Karpas-422 (cell line): ENCODE data around the gene LRSAM1. TPM values are rescaled to one million over a fixed set of nuclear protein-coding genes. Genes with fewer than 3 reads are reported as not detected.

Source experiments
- DNase-seq: peaks from one replicate; pipeline ENCODE4 v3.0.0-alpha.2; 2015
- H2AFZ ChIP-seq: fragments of 200-600 bp; sonication (generic); 2 replicates; pipeline ENCODE4 v1.6.1; 2014; ENCODE audit warnings: antibody characterized with exemption, low read length, mixed read lengths
- H3K27ac ChIP-seq: fragments of 200-600 bp; sonication (generic); 2 replicates; pipeline ENCODE4 v1.5.1; 2014; ENCODE audit warnings: mild to moderate bottlenecking, low read length, moderate library complexity
- H3K27me3 ChIP-seq: fragments of 200-600 bp; sonication (generic); 2 replicates; pipeline ENCODE4 v1.6.1; 2014; ENCODE audit warnings: low read length, mixed read lengths
- H3K36me3 ChIP-seq: fragments of 200-600 bp; sonication (generic); 2 replicates; pipeline ENCODE4 v1.6.1; 2014; ENCODE audit warnings: low read length, mixed read lengths; ENCODE audit not compliant: insufficient read depth
- H3K4me1 ChIP-seq: fragments of 200-600 bp; sonication (generic); 2 replicates; pipeline ENCODE4 v1.6.1; 2014; ENCODE audit warnings: mild to moderate bottlenecking, low read length, mixed read lengths
- H3K4me2 ChIP-seq: fragments of 200-600 bp; sonication (generic); 2 replicates; pipeline ENCODE4 v1.6.1; 2014; ENCODE audit warnings: low read length, low read depth, mild to moderate bottlenecking; ENCODE audit not compliant: poor library complexity, severe bottlenecking
- H3K4me3 ChIP-seq: fragments of 200-600 bp; sonication (generic); 2 replicates; pipeline ENCODE4 v1.5.1; 2014; ENCODE audit warnings: mild to moderate bottlenecking, antibody characterized with exemption, low read length, mixed read lengths
- H3K79me2 ChIP-seq: fragments of 200-600 bp; sonication (generic); 2 replicates; pipeline ENCODE4 v1.6.1; 2014; ENCODE audit warnings: mild to moderate bottlenecking, low read length, mixed read lengths
- H3K9ac ChIP-seq: fragments of 200-600 bp; sonication (generic); 2 replicates; pipeline ENCODE4 v1.6.0; 2014; ENCODE audit warnings: low read length
- H3K9me2 ChIP-seq: fragments of 200-600 bp; sonication (generic), shearing (Covaris generic); replicated peaks from 2 replicates; pipeline ENCODE4 v1.6.0; 2014; ENCODE audit warnings: mild to moderate bottlenecking, low read length, moderate library complexity; ENCODE audit not compliant: insufficient read depth
- H3K9me3 ChIP-seq: fragments of 300-700, 200-600 bp; sonication (generic); 2 replicates; pipeline ENCODE4 v1.6.1; 2014; ENCODE audit warnings: low read length, mixed read lengths
- H4K20me1 ChIP-seq: fragments of 200-600 bp; sonication (generic); 2 replicates; pipeline ENCODE4 v1.6.1; 2014; ENCODE audit warnings: mild to moderate bottlenecking, antibody characterized with exemption, low read length, low read depth; ENCODE audit not compliant: insufficient read depth
- total RNA-seq: library from RNA; depleted of rRNA; stranded (reverse); fragments of >200 nt; shearing (Covaris generic); gene quantifications from 2 replicates; pipeline ENCODE4 v1.2.3, GENCODE V29; 2014; ENCODE audit warnings: low replicate concordance

Gene LRSAM1
- total RNA-seq, 1 experiment from 2014 or later = 14.4 TPM

DNA sequence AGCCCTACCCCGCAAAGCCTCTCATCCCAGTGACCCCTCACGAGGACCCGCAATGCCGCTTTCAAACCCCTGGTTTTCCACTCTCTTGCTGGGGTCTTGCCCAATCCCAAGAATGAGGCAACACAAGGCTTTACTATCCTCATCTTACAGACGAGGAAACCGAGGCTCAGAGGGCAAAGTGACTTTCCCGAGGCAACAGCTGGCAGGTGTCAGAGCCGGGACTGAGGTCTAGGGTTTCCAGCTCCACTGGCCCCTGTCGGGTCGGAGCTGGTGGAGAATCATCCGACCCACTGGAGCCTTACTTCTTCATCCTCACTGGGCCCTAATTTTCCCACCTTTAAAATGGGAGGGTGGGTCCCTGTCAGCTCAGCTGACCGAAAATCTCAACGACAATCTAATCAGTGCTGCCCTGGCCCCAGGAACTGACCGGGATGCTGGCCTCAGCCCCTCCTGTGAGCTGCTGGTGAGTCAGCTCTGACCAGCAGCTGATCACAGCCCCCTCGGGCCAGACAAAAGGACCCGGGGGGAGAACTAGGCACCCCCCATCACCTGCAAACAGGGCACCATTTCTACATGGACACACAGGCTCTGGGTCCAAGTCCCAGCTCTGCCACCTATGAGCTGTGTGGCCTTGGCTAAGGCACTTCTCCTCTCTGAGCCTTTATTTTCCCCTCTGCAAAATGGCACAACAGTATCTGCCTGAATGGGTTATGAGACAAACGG is 88.1 kb downstream of the LRSAM1 start:
- H3K27me3 ChIP-seq = no peaks in the 10 kb centered on the region
- H2AFZ ChIP-seq = no peak overlapping the region
- no peak for DNase-seq
- no peaks in the 10 kb centered on the region for H3K9me2 ChIP-seq
- H3K27ac ChIP-seq = no peak overlapping the region
- H3K9ac ChIP-seq = no peak overlapping the region
- H3K36me3 ChIP-seq = no peaks in the 10 kb centered on the region
- no peaks in the 10 kb centered on the region for H4K20me1 ChIP-seq
- no peak overlapping the region for H3K4me2 ChIP-seq
- H3K4me1 ChIP-seq = no peaks in the 10 kb centered on the region
- no peaks in the 10 kb centered on the region for H3K79me2 ChIP-seq
- no peaks in the 10 kb centered on the region for H3K9me3 ChIP-seq
- H3K4me3 ChIP-seq = no peak overlapping the region

DNA sequence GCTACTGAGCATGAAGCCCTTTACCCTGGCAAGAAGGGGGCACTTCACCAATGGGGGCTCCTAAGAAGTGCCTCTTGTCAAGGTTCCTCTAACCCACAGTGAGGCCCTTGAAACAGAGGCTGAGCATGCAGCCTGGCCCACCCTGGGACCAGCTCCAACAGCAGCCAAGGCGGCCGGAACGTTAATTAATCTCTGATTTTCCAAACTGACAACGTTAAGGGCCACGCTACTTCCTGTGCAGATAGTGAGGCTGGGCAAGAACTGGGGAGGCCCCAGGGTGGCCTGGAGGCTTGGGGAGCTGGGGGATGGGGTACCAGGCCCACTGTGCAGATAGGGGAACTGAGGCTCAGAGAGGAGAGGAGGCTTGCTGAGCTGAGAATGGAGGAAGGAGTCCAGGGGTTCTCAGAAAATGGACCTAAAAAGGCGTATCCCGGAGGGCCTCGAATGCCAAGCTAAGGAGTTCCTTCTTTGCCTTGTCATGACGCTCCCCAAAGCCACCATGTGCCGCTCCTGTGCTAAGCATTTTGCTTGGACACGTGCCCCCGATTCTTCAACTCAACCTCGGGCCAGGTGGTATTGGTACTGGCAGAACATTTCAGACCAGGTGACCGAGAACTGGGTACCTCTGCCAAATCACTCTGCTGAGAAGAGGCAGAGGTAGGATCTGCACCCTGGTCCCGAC is 88.8 kb downstream of the LRSAM1 start:
- H3K27ac ChIP-seq = no peak overlapping the region
- no peaks in the 10 kb centered on the region for H3K27me3 ChIP-seq
- H2AFZ ChIP-seq = no peak overlapping the region
- H3K4me3 ChIP-seq = no peak overlapping the region
- H3K79me2 ChIP-seq = no peaks in the 10 kb centered on the region
- no peaks in the 10 kb centered on the region for H3K9me2 ChIP-seq
- H3K9ac ChIP-seq = no peak overlapping the region
- H3K36me3 ChIP-seq = no peaks in the 10 kb centered on the region
- no peaks in the 10 kb centered on the region for H3K9me3 ChIP-seq
- no peaks in the 10 kb centered on the region for H3K4me1 ChIP-seq
- H4K20me1 ChIP-seq = no peaks in the 10 kb centered on the region
- DNase-seq = no peak
- no peak overlapping the region for H3K4me2 ChIP-seq

DNA sequence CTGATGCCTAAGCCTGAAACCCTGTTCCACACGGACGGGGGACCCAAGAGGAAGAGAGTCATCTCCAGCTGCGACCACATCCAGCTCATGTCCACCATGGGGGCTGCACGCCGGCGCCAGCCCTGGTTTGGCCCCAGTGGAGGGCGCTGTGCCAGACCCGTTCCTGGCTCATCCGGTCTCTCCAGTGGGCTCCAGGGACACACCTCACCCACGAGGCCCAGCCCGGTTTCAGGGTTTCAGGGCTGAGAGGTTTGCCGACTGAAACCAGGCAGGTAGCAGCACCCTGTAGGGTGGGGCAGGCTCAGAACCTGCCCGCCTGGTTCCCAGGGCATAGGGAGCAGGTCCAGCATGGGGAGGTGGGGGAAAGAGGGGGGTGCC is 89.3 kb downstream of the LRSAM1 start:
- H3K4me3 ChIP-seq = no peak overlapping the region
- H4K20me1 ChIP-seq = no peaks in the 10 kb centered on the region
- no peak overlapping the region for H3K27ac ChIP-seq
- H3K4me2 ChIP-seq = no peak overlapping the region
- DNase-seq = no peak
- no peak overlapping the region for H2AFZ ChIP-seq
- H3K9me3 ChIP-seq = no peaks in the 10 kb centered on the region
- no peaks in the 10 kb centered on the region for H3K27me3 ChIP-seq
- no peaks in the 10 kb centered on the region for H3K36me3 ChIP-seq
- H3K9ac ChIP-seq = no peak overlapping the region
- H3K9me2 ChIP-seq = no peaks in the 10 kb centered on the region
- no peaks in the 10 kb centered on the region for H3K79me2 ChIP-seq
- no peaks in the 10 kb centered on the region for H3K4me1 ChIP-seq

DNA sequence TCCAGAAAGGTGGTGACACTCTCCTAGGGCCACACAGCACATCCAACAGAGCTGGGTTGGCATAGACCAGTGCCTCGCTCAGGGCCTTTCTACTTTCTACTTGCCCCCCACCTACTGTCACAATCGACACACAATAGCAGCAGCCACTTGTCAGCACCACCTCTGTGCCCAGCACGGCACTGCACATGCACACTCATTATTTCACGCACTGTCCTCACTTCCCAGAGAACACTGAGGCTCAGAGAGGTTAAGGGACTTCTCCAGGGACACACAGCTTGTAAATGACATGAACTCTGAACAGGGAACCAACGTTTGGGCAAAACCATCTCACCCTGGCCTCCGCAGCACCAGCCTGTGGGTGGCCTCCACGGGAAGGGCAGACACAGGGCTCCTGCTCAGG is 89.9 kb downstream of the LRSAM1 start:
- H3K36me3 ChIP-seq = no peaks in the 10 kb centered on the region
- no peaks in the 10 kb centered on the region for H4K20me1 ChIP-seq
- H3K9ac ChIP-seq = no peak overlapping the region
- no peak overlapping the region for H3K4me3 ChIP-seq
- H3K4me2 ChIP-seq = no peak overlapping the region
- H3K9me3 ChIP-seq = no peaks in the 10 kb centered on the region
- no peak overlapping the region for H3K27ac ChIP-seq
- H3K79me2 ChIP-seq = no peaks in the 10 kb centered on the region
- H2AFZ ChIP-seq = no peak overlapping the region
- H3K9me2 ChIP-seq = no peaks in the 10 kb centered on the region
- no peaks in the 10 kb centered on the region for H3K27me3 ChIP-seq
- no peaks in the 10 kb centered on the region for H3K4me1 ChIP-seq
- no peak for DNase-seq

DNA sequence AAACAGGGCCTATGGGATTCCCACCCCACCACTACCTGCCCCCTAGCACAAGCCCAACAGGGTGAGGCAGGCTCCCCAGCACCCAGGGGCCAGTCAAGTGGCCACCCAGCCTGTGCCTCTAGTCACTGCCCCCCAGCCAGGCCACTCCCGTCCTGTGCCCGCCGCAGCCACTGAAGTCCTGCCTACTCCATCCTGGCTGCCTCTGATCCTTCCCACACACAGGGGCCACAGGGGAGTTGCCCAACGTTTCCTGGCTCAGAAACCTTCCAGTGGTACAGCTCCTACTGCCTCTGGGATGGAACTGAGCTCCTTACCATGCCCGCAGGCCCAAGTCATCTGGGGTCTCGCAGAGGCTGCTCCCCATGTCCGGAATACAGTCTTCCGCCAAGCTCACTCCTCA is 90.6 kb downstream of the LRSAM1 start:
- Histone ChIP-seq H3K9me3 (no peaks in the 10 kb centered on the region), H2AFZ (no peak overlapping the region), H3K4me1 (no peaks in the 10 kb centered on the region), H3K36me3 (no peaks in the 10 kb centered on the region), H3K27ac (no peak overlapping the region), H3K9ac (no peak overlapping the region), H4K20me1 (no peaks in the 10 kb centered on the region), H3K79me2 (no peaks in the 10 kb centered on the region), H3K4me3 (no peak overlapping the region), H3K27me3 (no peaks in the 10 kb centered on the region), H3K9me2 (no peaks in the 10 kb centered on the region), H3K4me2 (no peak overlapping the region)
- DNase-seq = no peak

DNA sequence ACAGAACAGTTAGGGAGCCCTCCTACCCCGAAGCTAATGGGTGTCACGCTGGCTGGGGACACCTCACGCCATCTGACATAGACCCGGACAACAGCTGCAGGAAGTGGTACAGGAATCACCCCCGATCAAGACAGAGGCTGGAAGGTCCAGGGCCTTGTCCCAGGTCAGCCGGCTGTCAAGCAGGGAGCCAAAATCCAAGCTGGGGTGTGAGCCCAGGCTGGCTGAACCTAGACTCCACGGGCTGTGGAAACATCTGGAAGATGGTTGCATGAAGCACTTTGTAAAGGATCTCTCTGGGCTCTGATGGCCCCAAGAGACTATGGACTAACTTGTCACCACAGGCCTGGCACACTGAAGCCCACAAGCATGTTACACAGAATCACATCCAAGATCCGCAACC is 91.9 kb downstream of the LRSAM1 start:
- H3K4me1 ChIP-seq = no peaks in the 10 kb centered on the region
- H3K9me3 ChIP-seq = no peaks in the 10 kb centered on the region
- no peaks in the 10 kb centered on the region for H3K79me2 ChIP-seq
- H3K4me3 ChIP-seq = no peak overlapping the region
- no peaks in the 10 kb centered on the region for H4K20me1 ChIP-seq
- no peaks in the 10 kb centered on the region for H3K36me3 ChIP-seq
- H3K27ac ChIP-seq = no peak overlapping the region
- H2AFZ ChIP-seq = no peak overlapping the region
- H3K4me2 ChIP-seq = no peak overlapping the region
- no peak for DNase-seq
- no peak overlapping the region for H3K9ac ChIP-seq
- no peaks in the 10 kb centered on the region for H3K27me3 ChIP-seq
- H3K9me2 ChIP-seq = no peaks in the 10 kb centered on the region

DNA sequence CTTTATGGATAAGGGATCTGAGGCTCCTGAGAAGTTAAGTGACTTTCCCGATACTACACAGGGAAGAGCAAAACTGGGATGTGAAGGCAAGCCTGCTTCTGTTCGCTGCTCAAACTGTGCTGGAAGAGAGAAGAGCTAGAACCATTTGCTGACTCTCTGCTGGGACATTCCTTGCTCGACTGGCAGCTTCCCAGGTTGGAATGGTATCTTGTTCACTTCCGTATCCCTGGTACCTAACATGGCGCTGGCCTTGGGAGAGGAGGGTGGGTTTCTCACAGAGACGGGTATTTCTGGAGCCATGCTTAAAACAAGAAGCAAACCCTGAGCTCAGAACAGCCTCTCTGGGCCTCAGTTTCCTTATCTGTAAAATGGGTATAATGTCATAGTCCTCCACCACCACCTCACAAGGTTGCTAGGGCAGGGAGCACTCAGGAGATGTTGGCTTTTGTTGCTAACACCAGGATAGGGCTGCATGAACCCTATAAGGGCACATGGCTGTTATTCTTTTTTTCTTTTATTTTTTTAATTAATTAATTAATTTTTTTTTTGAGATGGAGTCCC is 92.7 kb downstream of the LRSAM1 start:
- H2AFZ ChIP-seq = no peak overlapping the region
- H3K4me2 ChIP-seq = no peak overlapping the region
- no peaks in the 10 kb centered on the region for H3K9me2 ChIP-seq
- H3K4me3 ChIP-seq = no peak overlapping the region
- H3K79me2 ChIP-seq = no peaks in the 10 kb centered on the region
- H3K36me3 ChIP-seq = no peaks in the 10 kb centered on the region
- no peaks in the 10 kb centered on the region for H3K4me1 ChIP-seq
- DNase-seq = no peak
- H3K27me3 ChIP-seq = no peaks in the 10 kb centered on the region
- H4K20me1 ChIP-seq = no peaks in the 10 kb centered on the region
- H3K9me3 ChIP-seq = no peaks in the 10 kb centered on the region
- H3K27ac ChIP-seq = no peak overlapping the region
- H3K9ac ChIP-seq = no peak overlapping the region

DNA sequence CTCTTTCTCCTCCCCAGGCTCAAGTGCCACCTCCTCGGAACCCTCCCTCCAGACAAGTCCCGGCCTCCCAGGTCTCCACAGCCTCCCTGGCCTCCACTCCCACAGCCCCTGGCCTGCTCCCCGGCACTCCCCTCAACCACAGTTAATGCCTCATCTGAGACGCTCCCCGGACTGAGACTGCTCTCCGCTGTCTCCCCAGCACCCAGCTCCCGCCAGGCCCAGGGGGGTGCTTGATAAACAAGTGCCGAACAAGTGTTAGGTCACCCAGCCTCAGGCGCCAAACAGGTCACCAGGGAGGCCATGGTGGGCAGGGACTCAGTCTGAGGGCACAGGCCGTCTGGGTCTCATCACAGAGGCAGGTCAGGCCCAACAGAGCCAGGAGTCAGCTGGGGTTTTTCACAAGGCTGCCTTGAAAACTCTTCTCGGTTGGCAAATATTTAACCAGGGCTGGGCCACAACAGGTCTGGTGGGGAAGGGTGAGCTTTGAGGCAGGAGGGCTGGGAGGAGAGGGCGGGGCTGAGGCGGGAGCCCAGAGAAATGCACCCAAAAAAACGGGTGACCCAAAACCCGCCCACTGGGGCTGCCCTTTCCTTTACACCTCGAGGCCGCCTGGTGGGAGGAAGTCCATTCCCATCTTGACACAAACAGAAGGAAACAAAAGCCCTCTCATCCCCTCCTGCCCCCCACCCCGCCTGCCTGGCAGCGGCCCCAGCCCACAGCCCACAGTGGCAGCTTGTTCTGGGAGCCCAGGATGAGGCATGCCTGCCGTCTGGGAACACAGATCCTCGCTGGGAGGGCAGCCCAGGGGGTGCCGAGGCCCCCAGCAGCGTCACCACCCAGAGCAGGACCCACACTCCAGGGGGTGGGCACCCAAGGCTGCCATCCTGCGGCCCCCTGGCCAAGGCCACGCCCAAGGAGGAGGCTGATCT is 94.2 kb downstream of the LRSAM1 start:
- Histone ChIP-seq H3K4me1 (no peaks in the 10 kb centered on the region), H3K9me2 (no peaks in the 10 kb centered on the region), H3K27ac (no peak overlapping the region), H4K20me1 (no peaks in the 10 kb centered on the region), H3K4me3 (no peak overlapping the region), H2AFZ (no peak overlapping the region), H3K9me3 (no peaks in the 10 kb centered on the region), H3K36me3 (no peaks in the 10 kb centered on the region), H3K79me2 (no peaks in the 10 kb centered on the region), H3K9ac (no peak overlapping the region), H3K4me2 (no peak overlapping the region), H3K27me3 (no peaks in the 10 kb centered on the region)
- DNase-seq = no peak
